Measurements from ENCODE around the gene SEPTIN5.
"Not testable (repeated sequence)": the region's sequence is repeated elsewhere in the genome, so short reads cannot be mapped to it uniquely, and the experiment has no call there.

The SEPTIN5 gene

GRCh38 chr22:19714312-19715187 lies at the start of gene SEPTIN5:
SEPTIN5 (plus strand) TSS chr22:19714503; CDS start chr22:19714589, 86 bp downstream.
- DNase-seq: no peak

GRCh38 chr22:19664951-19665783 lies 49.1 kb upstream of the SEPTIN5 start:
- no peak for DNase-seq

GRCh38 chr22:19665784-19666672 lies 48.3 kb upstream of the SEPTIN5 start:
- no peak for DNase-seq

- no peak for DNase-seq
These were observed 47.4 kb upstream of the SEPTIN5 start for GRCh38 chr22:19666673-19667593.

- DNase-seq: no peak
These were observed 46.2 kb upstream of the SEPTIN5 start for GRCh38 chr22:19667872-19668740.

- DNase-seq: no peak
These were observed 45.6 kb upstream of the SEPTIN5 start for GRCh38 chr22:19668748-19669147.

- DNase-seq: no peak
These were observed 44.7 kb upstream of the SEPTIN5 start for GRCh38 chr22:19669570-19669969.

- DNase-seq: no peak
These were observed 43.0 kb upstream of the SEPTIN5 start for GRCh38 chr22:19671316-19671715.

- no peak for DNase-seq
These were observed 42.1 kb upstream of the SEPTIN5 start for GRCh38 chr22:19672054-19672776.

- DNase-seq: no peak
These were observed 40.6 kb upstream of the SEPTIN5 start for GRCh38 chr22:19673660-19674059.

GRCh38 chr22:19674129-19674928 lies 40.0 kb upstream of the SEPTIN5 start:
- DNase-seq: no peak

- no peak for DNase-seq
These were observed 39.4 kb upstream of the SEPTIN5 start for GRCh38 chr22:19674929-19675253.

GRCh38 chr22:19675428-19675827 lies 38.9 kb upstream of the SEPTIN5 start:
- DNase-seq: no peak

GRCh38 chr22:19676437-19676836 lies 37.9 kb upstream of the SEPTIN5 start:
- not testable (repeated sequence) for DNase-seq

- DNase-seq: no peak
These were observed 35.3 kb upstream of the SEPTIN5 start for GRCh38 chr22:19678949-19679521.

- DNase-seq: no peak
These were observed 34.7 kb upstream of the SEPTIN5 start for GRCh38 chr22:19679522-19680101.

- DNase-seq: no peak
These were observed 33.9 kb upstream of the SEPTIN5 start for GRCh38 chr22:19680287-19680881.

Measured in hippocampal formation (tissue), 2 donors.